ENCODE measurements around the gene LRWD1.

DNA sequence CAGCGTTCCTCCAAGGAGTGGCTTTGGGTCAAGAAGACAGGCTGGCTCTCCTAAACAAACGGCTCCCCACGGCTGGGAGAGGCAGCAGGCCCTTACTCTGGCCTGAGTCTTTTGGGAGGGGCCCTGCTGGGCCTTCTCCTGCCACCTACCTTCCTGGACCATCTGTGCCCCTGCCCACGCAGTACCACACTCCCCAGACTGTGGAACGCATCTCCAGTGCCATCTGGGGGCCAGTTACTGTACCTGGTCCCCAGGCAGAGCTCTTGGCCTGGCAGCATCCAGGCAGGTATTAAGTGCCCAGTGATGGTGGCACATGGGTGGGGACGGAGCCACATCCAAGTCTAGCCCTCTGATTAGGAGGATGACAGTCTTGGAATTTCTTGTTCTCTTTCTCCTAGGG lies 14.5 kb upstream of the LRWD1 start:
- no peak for TF ChIP-seq CTCF (IDR thresholded peaks at IDR 0.05)
- no peak for TF ChIP-seq POLR2A (IDR thresholded peaks at IDR 0.05)

Measured in gastroesophageal sphincter (tissue), 3 donors.